DMS114 treated with DMSO at 0.1 percent for 48 hours (cell line): ENCODE results near the gene TMEM252.

ENCODE experiments used
- DNase-seq: peaks from one replicate; lab custom pipeline; 2025; ENCODE audit not compliant: unreplicated experiment; lab: John Stamatoyannopoulos, UW

Gene TMEM252, protein sequence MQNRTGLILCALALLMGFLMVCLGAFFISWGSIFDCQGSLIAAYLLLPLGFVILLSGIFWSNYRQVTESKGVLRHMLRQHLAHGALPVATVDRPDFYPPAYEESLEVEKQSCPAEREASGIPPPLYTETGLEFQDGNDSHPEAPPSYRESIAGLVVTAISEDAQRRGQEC

DNA sequence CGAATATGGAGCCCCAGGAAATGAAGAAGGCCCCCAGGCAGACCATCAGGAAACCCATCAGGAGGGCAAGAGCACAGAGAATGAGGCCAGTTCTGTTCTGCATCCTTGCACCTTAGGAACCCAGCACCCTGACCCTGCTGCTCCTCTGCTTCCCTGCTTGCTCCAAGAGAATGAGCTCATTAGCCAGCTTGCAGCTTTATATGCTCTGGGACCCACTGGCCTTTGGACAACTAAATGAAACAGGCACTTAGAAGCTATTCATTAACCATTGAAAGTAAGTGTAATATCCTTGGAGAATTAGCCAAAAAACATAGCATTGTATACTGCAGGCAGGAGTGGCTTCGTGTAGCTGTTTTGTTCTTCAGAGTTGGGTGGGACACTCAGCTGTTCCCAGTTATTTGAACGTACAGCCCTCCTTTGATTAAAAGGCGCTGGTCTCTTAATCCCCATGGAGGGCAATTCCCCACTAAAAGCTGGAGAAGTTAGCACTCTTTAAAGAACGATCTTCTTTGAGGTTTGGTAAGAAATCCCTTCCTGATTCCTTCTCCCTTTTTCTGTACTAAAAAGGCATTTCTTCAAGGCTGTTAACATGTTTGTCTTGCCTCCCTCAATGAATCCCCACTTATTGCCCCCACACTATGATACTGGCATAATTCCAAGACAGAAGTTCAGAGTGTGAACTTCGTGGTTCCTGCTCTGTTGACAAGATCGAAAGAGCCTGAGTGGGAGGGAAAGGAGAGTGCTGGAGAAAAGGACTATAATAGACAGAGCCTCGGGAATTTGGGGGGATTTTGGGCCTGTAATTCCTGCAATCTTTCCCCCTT is at the start of gene TMEM252:
TMEM252 (minus strand) TSS at position 172 of the 824 bp plus-strand sequence; CDS start at position 103, 69 bp downstream.
- DNase-seq, result no peak

GRCh38 chr9:68585034-68585761 is 44.5 kb upstream of the TMEM252 start:
- no peak for DNase-seq

- peak; percentile 60 for DNase-seq
Measured at GRCh38 chr9:68584189-68585033, 43.7 kb upstream of the TMEM252 start.

GRCh38 chr9:68581696-68582095 is 41.0 kb upstream of the TMEM252 start:
- DNase-seq, result no peak

DNA sequence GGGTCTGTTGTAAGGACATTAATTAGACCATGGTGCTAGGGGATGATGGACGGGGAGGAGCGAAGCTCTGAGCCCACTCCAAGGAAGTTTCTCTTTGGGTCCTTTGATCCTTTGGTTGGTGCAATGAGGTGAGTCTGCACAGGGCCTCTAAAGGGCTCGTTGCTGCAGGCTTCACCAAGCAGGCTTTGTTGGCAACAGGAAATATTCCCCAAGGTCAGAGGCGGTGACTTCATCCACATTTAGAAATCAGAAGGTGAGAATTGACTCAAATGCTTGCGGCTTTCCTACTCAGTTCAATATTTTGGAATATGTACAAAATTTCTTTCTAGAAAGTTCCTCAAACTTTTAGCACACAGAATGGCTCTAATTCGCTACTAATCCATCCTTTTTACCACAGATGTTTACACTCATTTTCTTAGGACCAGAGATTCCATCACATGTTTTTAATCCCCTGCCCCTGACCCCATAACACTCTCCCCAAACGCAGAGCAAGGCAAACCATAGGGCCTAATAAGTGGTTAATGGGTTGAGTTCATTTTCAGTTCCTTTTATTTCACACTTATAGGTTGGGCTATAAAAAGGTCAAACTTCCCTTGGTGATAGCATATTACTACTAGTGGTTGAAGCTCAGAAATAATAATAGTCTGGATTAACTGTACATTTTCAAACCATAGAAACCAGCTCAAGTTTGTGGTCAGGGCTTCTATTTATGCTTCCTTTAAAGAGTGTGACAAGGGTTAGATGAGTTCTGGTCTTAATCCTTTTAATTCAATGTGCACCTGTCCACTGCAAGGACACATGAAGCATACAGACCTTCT is 37.3 kb upstream of the TMEM252 start:
- DNase-seq, result no peak

DNA sequence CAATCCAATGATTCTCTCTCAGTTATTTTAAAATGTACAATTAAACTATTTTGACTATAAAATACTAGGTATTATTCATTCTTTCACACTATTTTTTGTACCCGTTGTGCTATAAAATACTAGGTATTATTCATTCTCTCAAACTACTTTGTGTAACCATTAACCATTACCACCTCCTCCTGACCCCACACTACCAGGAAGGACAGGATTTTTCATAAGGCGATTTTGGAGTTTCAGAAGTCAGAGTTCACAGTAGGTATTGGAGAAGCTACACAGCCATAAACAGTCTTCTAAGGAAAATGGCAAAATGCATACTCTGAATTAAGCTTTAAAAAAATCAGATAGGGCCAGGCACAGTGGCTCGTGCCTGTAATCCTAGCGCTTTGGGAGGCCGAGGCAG is 35.1 kb upstream of the TMEM252 start:
- no peak for DNase-seq

DNA sequence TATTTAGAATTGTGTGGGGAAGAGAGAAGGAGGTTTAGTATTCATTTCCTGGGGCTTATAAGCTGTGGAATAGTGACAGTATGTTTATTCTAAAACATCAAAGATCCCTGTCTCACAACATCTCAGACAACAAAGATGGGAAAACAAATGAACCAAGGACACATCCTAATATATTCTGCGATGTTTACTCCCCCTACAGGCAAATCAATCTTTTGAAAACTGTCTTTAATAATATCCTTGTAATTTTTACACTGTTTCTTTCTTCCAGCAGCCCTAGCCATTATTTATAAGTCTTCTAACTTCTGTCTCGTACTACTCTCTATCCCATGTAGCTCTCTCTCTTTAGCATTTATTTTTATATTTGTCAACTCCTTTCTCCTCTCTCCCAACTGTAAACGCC is 33.5 kb upstream of the TMEM252 start:
- peak; percentile 5 for DNase-seq

DNA sequence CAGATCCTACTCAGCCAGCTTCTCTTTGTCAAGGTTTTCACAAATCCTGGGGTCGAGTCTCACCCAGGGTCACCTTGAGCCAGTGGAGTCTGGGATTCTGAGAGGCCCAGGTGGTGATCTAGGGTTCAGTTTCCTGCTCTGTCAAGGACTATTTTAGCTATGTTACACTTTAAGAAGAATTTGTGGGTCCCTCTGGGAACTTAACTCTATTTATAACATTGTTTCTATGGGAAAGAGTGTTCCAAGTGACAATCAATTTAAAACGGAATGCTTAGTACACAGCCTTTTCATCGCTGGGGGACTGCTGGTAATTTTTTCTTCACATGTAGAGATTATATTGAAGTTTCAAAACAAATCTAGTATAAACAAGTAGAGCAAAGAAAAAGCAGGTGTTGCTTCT is 26.9 kb upstream of the TMEM252 start:
- no peak for DNase-seq

DNA sequence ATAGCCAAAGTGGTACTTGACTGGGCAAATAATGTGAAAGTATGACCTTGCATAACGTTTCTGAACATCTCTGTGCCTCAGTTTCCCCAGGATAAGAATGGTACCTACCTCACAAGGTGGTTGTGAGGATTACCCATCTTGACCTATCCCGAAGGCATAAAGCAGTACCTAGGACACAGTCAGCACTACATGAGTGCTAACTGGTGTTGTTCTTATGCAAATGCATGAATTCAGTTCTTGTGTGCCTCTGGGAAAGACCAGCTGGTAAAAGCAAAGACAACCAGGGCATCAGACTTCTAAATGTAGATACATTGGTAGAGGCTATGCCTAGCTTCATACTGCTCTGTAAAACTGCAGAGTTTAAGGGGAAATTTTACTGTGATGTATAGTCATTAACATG is 21.8 kb upstream of the TMEM252 start:
- no peak for DNase-seq

DNA sequence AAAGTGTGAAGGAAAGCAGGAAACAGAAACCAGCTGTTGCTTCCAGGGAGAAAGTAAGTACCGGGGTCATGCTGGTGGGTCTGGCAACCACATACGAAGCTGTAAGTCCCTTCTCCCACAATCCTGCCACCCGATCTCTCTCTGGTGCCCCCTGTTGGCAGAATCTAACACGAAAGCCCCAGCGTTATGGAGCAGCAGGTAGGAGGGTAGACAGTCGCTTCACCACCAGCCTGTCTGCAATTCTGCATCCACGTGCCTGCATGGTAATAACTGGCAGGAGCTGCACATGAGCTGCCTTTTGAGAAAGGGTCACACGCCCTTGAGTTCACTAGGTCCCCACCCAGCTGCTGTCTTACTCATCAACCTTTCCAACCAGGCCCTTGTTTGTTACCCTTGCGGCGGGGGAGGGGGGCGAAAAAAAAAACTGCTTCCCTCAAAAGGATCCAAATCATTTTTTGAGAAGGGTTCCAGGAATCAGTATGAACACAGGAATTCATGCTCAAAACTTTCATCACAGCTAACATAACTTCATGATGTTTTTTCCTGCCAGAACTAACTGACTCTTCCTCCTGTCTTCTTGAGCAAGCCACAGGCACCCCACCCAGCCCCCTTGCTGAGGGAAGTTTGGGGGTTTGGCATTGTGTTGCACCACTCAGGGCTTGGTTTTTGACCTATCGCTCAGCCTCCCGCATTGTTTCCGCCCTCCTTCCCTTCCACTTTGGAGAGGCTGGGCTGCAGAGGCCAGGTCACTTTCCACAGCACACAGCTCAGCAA is 19.6 kb upstream of the TMEM252 start:
- no peak for DNase-seq

DNA sequence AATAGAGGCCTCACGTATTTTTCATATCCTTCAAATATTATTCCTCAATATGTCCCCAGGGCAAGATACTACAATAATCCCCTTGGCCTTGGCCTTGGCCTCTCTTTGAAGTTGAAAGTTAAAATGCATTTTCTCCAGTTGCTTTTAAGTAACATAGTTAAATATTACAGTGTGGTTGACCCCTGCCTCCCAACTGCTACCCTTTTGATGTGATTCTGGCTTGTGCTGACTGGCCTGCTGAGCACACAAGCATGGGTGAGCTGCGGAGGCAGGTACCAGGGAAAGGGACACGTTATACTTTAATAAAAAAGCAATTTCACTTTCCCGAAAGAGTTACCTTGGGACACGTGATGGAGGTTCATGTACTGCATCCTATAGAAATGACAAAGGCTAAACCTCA is 17.9 kb upstream of the TMEM252 start:
- no peak for DNase-seq

DNA sequence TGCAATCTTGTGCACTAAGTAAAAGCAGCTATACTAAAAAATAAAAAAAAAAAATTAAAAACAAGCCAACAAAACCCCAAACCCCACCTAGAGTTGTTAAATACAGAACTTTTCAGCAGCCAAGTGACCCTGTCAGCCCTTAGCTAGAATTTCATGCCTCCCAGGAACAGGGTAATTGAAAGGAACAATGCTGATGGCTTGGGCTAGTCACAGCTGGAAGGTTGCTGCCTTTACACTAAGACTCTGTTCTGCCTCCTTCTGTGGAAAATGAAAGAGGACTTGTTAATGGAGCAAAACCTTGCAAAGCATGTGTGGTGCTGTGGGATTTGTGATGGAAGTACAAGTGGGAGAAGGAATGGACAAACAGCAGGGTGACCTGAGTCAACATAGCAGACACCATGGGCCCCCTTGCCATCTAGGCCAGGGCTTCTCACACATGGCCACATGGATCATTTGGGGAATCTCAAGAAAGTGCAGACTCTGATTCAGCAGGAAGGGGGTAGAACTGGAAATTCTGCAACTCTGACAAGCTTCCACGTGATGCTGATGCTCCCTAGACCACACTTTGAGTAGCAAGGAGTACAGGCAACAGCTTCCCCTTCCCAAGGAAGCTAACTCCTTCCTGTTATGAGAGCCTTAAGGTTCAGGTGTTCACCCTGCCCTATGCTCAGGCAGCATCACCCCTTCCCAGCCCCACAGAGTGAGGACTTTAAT is 14.9 kb upstream of the TMEM252 start:
- no peak for DNase-seq

DNA sequence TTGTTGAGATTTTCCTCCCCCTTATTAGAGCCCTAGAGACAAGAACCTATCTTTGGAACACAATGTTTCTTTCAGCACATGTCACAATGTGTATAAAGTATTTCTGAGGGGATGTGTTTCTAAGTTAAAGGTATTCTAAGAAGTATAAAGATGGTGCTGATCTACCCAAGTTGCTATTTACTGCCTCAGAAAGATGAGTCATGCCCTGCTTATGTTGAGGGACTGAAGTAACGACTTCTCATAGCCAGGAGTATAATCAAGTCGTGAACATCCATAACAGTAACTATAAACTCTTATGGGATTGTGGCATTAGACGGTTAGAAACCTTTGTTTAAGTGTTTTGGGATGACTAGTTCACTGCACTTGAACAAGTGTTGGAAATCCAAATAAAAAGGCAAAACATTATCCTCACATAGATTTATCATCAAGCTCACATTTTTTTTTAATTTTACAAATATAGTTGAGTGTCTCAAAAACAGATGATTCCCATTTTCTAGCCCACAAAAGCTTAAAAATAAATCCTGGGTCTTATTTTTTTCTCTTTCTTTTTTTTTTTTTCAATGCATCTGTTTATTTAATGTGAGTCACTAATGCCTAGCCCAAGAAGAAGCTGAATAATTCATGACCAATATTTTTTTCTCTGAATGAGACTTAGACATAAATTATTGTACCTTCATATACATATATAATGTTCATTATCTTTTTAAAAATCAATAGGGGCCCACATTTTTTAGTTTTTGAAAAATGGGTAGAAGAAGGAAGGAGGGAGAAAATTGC is 12.2 kb upstream of the TMEM252 start:
- DNase-seq, result no peak

- no peak for DNase-seq
Measured at GRCh38 chr9:68551191-68551590, 10.5 kb upstream of the TMEM252 start.

- DNase-seq, result no peak
Measured at GRCh38 chr9:68548241-68548640, 7.6 kb upstream of the TMEM252 start.

DNA sequence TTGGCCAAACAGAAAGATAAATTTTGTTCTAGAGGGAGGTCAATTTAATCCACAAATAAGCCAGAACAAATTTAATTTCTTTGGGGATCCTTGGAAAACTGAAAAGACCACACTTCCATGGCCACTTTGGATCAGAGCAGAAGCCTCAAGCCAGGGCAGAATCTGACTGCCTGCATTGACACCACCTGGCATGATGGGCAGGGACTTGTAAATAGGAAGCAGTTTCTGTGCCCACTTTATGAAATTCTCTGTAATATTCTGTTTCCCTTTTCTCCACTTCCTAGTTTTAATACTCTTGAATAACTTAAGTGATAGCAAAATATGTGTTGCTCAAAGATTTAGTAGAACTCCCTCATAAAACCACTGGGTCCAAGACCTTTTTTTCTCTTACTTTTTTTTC is 6.7 kb upstream of the TMEM252 start:
- no peak for DNase-seq

DNA sequence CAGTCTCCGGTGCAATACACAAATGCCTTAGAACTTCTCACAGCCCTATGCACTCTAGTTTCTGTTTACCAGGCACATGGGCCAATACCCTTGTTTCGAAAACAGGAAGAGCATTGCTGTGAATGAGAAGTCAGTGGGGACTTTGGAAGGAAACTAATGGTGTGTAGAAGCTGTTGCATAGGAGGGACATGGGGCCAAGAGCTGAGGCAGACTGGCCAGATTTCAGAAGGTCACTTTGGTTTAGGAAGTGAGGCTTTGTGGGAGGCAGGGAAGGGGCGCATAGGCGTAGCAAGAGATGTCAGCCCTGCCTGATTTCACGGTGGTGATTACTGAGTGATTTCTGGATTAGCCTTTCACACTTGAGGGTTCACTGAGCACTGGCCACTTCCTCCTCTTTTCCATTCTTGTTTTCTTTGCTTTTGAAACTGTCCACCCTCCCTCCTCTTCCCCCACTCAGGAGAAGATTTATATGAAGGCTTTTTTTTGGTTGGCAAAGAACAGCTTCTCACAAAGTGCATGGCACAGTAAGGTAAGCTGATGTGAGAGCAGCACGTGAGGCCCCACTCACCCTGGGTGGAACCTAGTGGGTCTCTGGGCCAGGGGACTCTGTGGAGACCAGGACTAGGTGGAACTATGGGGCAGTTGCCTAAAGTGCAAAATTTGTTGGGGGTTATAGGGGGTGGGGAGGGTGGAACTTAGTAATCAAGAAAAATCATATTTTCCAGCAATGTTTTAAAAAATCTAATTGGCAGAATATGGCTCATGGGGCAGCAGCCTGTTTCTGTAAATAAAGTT is 6.1 kb upstream of the TMEM252 start:
- no peak for DNase-seq
